Activated T-helper 17 cell treated with anti-CD3 and anti-CD28 coated beads, Interleukin-2, amount 50 U/mL, for 72 hours (primary cell): Measurements from ENCODE around the gene NSUN5. TPM values are rescaled to one million over a fixed set of nuclear protein-coding genes. Genes with fewer than 3 reads are reported as not detected.

Experiments
- ATAC-seq: fragments of 150-1000 bp; cut with Tn5 transposase; replicated peaks from 2 replicates; pipeline ENCODE4 v1.10.0; 2021; ENCODE audit warnings: mild to moderate bottlenecking, moderate library complexity
- H3K27ac Mint-ChIP-seq: one replicate; pipeline ENCODE4 v1.8.0; 2022; ENCODE audit warnings: mixed read lengths
- H3K27me3 Mint-ChIP-seq: one replicate; pipeline ENCODE4 v1.8.0; 2022; ENCODE audit warnings: mixed read lengths
- H3K36me3 Mint-ChIP-seq: one replicate; pipeline ENCODE4 v1.8.0; 2022; ENCODE audit warnings: low read depth, mild to moderate bottlenecking, mixed read lengths
- H3K4me1 Mint-ChIP-seq: one replicate; pipeline ENCODE4 v1.8.0; 2022; ENCODE audit warnings: mixed read lengths
- H3K4me3 Mint-ChIP-seq: one replicate; pipeline ENCODE4 v1.8.0; 2022; ENCODE audit warnings: mild to moderate bottlenecking, mixed read lengths
- H3K9me3 Mint-ChIP-seq: one replicate; pipeline ENCODE4 v1.8.0; 2022; ENCODE audit warnings: mixed read lengths
- total RNA-seq, 2 donors: library from RNA; stranded (reverse); gene quantifications; one replicate each; pipeline ENCODE4 v1.2.3, GENCODE V29; 2022

Gene NSUN5
- 10 to 100 TPM; 32.2 to 48.4 TPM for total RNA-seq

GRCh38 chr7:73308665-73309214, at the start of gene NSUN5:
Gene NSUN5, minus strand, starts transcription at chr7:73308826. Its CDS starts 36 bp downstream, at chr7:73308790.
- Mint-ChIP-seq H3K4me3 (peak within 1 kb of the TSS; percentile 95), H3K36me3 (peaks cover 52% of the 10 kb centered on the region), H3K9me3 (no peaks in the 10 kb centered on the region), H3K27ac (peak within 1 kb of the TSS; percentile 97), H3K27me3 (no peaks in the 10 kb centered on the region), H3K4me1 (peaks cover 14% of the 10 kb centered on the region)
- peak; percentile 98 for ATAC-seq

DNA sequence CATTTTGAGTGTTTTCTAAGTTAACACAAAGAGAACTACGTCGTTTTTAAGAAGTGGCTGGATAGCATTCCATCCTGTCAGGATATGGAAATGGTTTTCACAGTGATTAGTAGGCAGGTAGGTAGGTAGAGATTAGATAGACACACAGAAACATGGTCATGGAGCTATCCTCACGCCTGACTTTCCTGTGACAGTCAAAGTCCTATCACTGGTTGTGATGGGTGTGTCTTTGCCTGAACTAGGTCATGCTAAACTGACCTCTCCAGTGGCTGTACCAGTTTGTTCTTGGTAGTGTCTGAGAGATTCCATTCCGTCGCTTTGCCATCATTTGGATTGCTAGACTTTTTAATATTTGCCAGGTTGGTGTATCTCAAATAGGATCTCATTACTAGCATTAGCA, 47.5 kb upstream of the NSUN5 start:
- no peak overlapping the region for H3K27ac Mint-ChIP-seq
- no peak for ATAC-seq

GRCh38 chr7:73354821-73355220, 46.2 kb upstream of the NSUN5 start:
- no peaks in the 10 kb centered on the region for H3K4me1 Mint-ChIP-seq
- H3K27me3 Mint-ChIP-seq, result peaks cover 6% of the 10 kb centered on the region
- no peak for ATAC-seq
- H3K36me3 Mint-ChIP-seq, result no peaks in the 10 kb centered on the region
- no peak overlapping the region for H3K4me3 Mint-ChIP-seq
- H3K9me3 Mint-ChIP-seq, result no peaks in the 10 kb centered on the region
- no peak overlapping the region for H3K27ac Mint-ChIP-seq

More for the DNA sequence above, 47.5 kb upstream of the NSUN5 start:
- H3K4me1 Mint-ChIP-seq, result no peaks in the 10 kb centered on the region
- H3K4me3 Mint-ChIP-seq, result no peak overlapping the region
- H3K9me3 Mint-ChIP-seq, result no peaks in the 10 kb centered on the region
- H3K27me3 Mint-ChIP-seq, result peaks cover 6% of the 10 kb centered on the region
- H3K36me3 Mint-ChIP-seq, result no peaks in the 10 kb centered on the region

DNA sequence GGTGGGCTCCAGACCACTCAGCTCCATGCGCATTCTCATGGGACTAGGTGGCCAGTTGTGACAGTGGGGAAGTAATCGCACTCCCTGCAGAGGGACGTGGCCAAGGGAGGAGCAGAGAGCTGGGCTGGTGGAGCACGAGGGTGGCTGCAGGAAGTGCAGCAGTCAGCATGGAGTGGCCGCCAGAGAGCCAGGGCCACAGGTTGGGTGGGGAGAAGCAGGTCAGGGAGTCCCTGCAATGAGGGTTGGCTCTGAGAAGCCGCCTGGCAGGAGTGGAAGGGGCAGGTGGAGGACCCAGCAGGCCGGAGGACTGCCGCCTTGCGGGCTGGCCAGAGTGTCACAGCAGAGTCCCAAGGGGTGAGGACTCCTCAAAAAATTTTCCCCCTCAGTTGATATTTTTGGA, 45.6 kb upstream of the NSUN5 start:
- ATAC-seq, result no peak
- Mint-ChIP-seq H3K4me1 (no peaks in the 10 kb centered on the region), H3K27me3 (peaks cover 1% of the 10 kb centered on the region), H3K9me3 (no peaks in the 10 kb centered on the region), H3K4me3 (no peak overlapping the region), H3K27ac (no peak overlapping the region), H3K36me3 (no peaks in the 10 kb centered on the region)

GRCh38 chr7:73353243-73353642, 44.6 kb upstream of the NSUN5 start:
- ATAC-seq, result no peak

GRCh38 chr7:73352784-73353183, 44.2 kb upstream of the NSUN5 start:
- Mint-ChIP-seq H3K4me3 (no peak overlapping the region), H3K9me3 (no peaks in the 10 kb centered on the region), H3K36me3 (no peaks in the 10 kb centered on the region), H3K27ac (peak overlapping the region; percentile 4), H3K4me1 (no peaks in the 10 kb centered on the region), H3K27me3 (no peaks in the 10 kb centered on the region)
- no peak for ATAC-seq

More at GRCh38 chr7:73353243-73353642, 44.6 kb upstream of the NSUN5 start:
- H3K9me3 Mint-ChIP-seq, result no peaks in the 10 kb centered on the region
- no peak overlapping the region for H3K4me3 Mint-ChIP-seq
- H3K4me1 Mint-ChIP-seq, result no peaks in the 10 kb centered on the region
- H3K36me3 Mint-ChIP-seq, result no peaks in the 10 kb centered on the region
- no peaks in the 10 kb centered on the region for H3K27me3 Mint-ChIP-seq
- peak overlapping the region; percentile 4 for H3K27ac Mint-ChIP-seq

DNA sequence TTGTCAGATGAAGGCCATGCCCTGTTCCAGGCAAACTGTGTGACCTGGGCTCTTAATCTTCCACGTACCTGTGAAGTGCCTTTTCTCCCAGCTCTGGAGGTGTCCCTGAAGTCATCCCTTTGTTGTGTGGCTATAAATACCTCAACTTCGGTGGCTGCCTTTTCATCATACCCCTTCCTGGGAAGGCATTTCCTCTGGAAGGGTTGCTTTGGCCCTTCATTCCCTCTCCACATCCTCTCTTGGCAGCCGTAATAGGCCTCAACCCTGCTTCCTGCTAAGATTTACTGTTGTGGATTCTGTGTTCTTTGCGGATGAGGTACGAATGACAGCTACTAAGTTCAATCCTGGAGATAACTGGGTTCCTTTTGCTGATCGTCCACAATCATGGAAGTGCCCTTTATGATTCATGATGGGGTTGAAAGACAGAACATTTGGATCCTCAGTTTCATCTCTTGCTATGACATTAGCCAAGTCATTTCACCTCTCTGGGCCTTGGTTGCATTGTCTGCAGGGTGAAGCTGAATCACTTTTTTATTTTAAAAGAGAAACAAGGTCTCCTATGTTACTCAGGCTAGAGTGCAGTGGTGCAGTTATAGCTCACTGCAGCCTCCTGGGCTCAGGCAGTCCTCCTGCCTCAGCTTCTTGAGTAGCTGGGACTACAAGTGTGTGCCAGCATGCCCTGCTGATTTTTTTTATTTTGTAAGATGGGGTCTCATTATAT, 43.0 kb upstream of the NSUN5 start:
- peak; percentile 32 for ATAC-seq
- Mint-ChIP-seq H3K4me3 (no peak overlapping the region), H3K9me3 (no peaks in the 10 kb centered on the region), H3K4me1 (no peaks in the 10 kb centered on the region), H3K36me3 (no peaks in the 10 kb centered on the region), H3K27me3 (no peaks in the 10 kb centered on the region), H3K27ac (no peak overlapping the region)

DNA sequence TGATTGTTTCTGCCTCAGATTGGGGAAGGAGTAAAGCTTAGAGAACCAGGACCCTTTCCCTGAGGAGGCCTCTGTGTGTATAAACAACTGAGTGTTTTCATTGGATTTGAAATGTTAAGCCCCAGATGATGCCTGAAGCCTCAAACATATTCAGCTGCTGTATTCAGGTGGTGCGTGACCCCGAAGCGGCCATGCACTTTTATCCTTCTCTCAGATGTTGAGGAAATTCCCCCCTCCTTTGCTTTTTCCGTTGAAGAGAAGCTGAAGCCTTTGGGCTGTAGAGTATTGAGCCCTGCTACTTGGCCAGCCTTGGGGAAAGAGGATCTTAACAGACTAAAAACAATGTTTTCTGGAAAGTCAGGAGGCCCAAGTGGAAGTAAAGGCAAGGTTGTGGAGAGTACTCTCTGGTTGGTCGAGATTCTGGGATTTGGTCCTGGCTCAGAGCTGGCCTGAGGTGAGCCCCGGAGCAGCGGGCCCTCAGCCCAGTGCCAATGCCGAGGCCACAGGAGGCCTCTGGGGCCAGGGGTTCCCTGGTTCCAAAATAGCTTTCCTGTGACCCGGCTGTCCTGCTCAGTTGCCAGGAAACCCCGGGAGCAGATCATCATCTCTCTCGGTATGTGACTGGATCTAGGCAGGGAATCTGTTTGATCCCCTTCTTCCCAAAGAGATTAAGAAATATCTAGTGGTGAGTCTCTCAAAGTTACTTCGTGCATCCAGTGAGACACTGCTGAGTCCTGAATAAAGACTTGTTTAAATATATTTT, 41.9 kb upstream of the NSUN5 start:
- Mint-ChIP-seq H3K36me3 (no peaks in the 10 kb centered on the region), H3K4me3 (no peak overlapping the region), H3K4me1 (no peaks in the 10 kb centered on the region), H3K27ac (no peak overlapping the region), H3K27me3 (no peaks in the 10 kb centered on the region), H3K9me3 (no peaks in the 10 kb centered on the region)
- no peak for ATAC-seq

DNA sequence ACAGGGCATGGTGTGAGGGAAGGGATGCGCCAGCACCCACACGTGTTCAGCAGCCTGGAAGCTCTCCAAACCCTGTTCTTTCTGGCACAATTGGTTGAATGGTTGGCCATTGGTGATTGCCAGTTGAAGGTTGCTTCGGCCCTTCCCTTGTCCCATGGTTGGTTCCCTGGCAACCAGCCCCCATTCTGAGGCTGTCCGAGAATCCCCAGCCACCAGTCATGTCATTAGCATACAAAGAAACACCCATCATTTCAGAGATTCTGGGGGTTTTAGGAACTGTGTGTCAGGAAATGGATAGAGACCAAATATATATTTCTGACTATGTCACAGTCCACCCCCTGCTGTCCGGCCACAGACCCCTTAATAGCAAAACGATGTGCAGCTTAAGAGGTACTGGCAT, 41.1 kb upstream of the NSUN5 start:
- Mint-ChIP-seq H3K9me3 (no peaks in the 10 kb centered on the region), H3K27ac (no peak overlapping the region)

GRCh38 chr7:73345951-73346350, 37.3 kb upstream of the NSUN5 start:
- Mint-ChIP-seq H3K4me1 (no peaks in the 10 kb centered on the region), H3K36me3 (no peaks in the 10 kb centered on the region), H3K4me3 (no peak overlapping the region), H3K27me3 (peaks cover 9% of the 10 kb centered on the region), H3K27ac (no peak overlapping the region), H3K9me3 (no peaks in the 10 kb centered on the region)
- no peak for ATAC-seq

More for the DNA sequence above, 41.1 kb upstream of the NSUN5 start:
- no peaks in the 10 kb centered on the region for H3K4me1 Mint-ChIP-seq
- H3K4me3 Mint-ChIP-seq, result no peak overlapping the region
- no peaks in the 10 kb centered on the region for H3K36me3 Mint-ChIP-seq
- no peak for ATAC-seq
- H3K27me3 Mint-ChIP-seq, result no peaks in the 10 kb centered on the region

DNA sequence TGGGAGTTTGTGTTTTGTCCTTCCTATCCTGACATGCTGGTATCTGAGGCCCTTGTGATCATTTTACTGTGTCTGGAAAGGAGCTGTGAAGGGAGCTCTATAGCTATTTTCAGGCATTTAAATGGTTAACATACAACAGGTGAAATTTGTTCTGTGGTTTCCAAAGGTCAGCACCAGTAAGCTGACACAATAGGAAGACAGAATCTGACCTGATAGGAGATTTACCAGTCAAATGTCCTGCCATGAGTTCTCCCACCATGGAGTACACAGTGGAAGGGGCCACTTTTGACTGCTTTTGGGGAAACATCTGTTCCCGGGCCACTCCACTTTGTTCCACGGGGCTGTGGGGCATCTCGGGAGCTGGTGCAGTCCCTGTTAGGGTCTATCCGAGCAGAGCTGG, 36.9 kb upstream of the NSUN5 start:
- Mint-ChIP-seq H3K9me3 (no peaks in the 10 kb centered on the region), H3K36me3 (no peaks in the 10 kb centered on the region), H3K4me1 (no peaks in the 10 kb centered on the region), H3K27me3 (peaks cover 9% of the 10 kb centered on the region), H3K27ac (no peak overlapping the region), H3K4me3 (no peak overlapping the region)
- ATAC-seq, result no peak

DNA sequence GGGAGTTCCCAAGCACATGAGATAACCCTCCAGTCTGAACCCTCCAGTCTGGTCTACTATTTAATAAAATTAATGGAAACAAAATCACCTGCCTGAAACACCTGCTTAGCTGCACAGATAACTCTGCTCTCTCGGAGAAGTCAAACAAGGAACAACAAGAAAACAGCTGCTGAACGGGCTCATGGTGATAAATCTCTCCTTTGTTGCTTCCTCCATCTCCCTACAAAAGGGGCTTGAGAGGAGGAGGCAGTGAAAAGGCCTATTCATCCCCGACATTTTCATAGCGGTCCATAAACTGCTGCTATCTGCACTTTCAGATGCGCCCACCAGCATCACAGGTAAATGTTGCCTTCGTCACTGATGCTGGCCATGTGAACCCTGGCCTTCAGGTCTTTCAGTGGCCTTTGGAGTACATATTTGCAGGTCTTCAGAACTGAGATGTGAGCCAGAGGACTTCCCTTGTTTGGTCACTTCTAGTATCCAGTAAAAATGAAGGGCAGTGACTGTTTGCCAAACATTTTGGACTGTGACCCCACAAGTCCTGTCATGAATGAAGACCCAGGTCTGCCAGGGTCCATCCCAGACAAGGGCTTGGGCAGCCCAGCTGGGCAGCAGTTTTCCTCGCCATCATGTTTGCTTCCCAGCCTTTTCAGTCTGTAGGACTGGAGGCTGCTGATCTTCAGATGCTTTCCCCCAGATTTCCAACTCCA, 35.2 kb upstream of the NSUN5 start:
- Mint-ChIP-seq H3K4me3 (no peak overlapping the region), H3K36me3 (no peaks in the 10 kb centered on the region), H3K27ac (no peak overlapping the region), H3K27me3 (peaks cover 9% of the 10 kb centered on the region), H3K4me1 (no peaks in the 10 kb centered on the region), H3K9me3 (no peaks in the 10 kb centered on the region)
- no peak for ATAC-seq

- Mint-ChIP-seq H3K4me3 (no peak overlapping the region), H3K27ac (no peak overlapping the region), H3K9me3 (no peaks in the 10 kb centered on the region), H3K27me3 (peaks cover 9% of the 10 kb centered on the region), H3K36me3 (no peaks in the 10 kb centered on the region), H3K4me1 (no peaks in the 10 kb centered on the region)
- ATAC-seq, result no peak
Measured at GRCh38 chr7:73342645-73343044, 34.0 kb upstream of the NSUN5 start.

GRCh38 chr7:73341877-73342276, 33.3 kb upstream of the NSUN5 start:
- ATAC-seq, result peak; percentile 35
- Mint-ChIP-seq H3K27ac (no peak overlapping the region), H3K9me3 (no peaks in the 10 kb centered on the region), H3K27me3 (peaks cover 9% of the 10 kb centered on the region), H3K4me3 (no peak overlapping the region), H3K4me1 (no peaks in the 10 kb centered on the region), H3K36me3 (no peaks in the 10 kb centered on the region)
